Adipose tissue (tissue), 3 donors: Measurements from ENCODE around the gene OR6S1. TPM values are rescaled to one million over a fixed set of nuclear protein-coding genes. Genes with fewer than 3 reads are reported as not detected.
A peak's percentile ranks its signal among the peaks of the same experiment; 100 is the strongest.

Source experiments
- H3K27ac ChIP-seq: one replicate; pipeline ENCODE4 v1.5.1; 2013; ENCODE audit warnings: low read depth, low read length
- WGBS, 3 donors: extraction: QIAGEN DNeasy Blood & Tissue Kit; methylation state at CpG; one replicate each; pipeline ENCODE4 v1.1.7; 2013; 5-methylcytosine and 5-hydroxymethylcytosine counted together
- polyA plus RNA-seq, 3 donors: library from polyadenylated mRNA; stranded (reverse); fragments of 200-250 nt; gene quantifications; one replicate each; pipeline ENCODE4 v1.2.3, GENCODE V29; 2013
- donor health status: healthy with polysubstance abuse.
- donor health status: Bipolar disorder and iron deficiency.
- donor health status: healthy.

Gene OR6S1
- polyA plus RNA-seq: not detected

GRCh38 chr14:20641591-20641990, at the start of gene OR6S1:
Gene OR6S1 (minus strand): TSS chr14:20641691. CDS start chr14:20641691, 0 bp downstream.
- H3K27ac ChIP-seq: no peak within 1 kb of the TSS
- 77 to 94% (median 80%) methylated on average over 2 of the region's 2 CpGs for WGBS, 3 donors

GRCh38 chr14:20690848-20691640, 49.6 kb upstream of the OR6S1 start:
- WGBS, 3 donors: 15 to 31% (median 24%) methylated on average over 9 of the region's 9 CpGs
- H3K27ac ChIP-seq: no peak overlapping the region

- WGBS, 3 donors: 50 to 84% (median 77%) methylated on average over 7 of the region's 7 CpGs
- no peak within 1 kb of the TSS for H3K27ac ChIP-seq
These were observed 46.8 kb upstream of the OR6S1 start, which contains the start of gene ANG for GRCh38 chr14:20688167-20688839. Gene ANG (plus strand): TSS chr14:20688764. CDS start chr14:20693565, 4,801 bp downstream.

- no peak overlapping the region for H3K27ac ChIP-seq
- WGBS, 3 donors: 48 to 95% (median 82%) methylated on average over 5 of the region's 5 CpGs
These were observed 46.1 kb upstream of the OR6S1 start for GRCh38 chr14:20687362-20688166.

GRCh38 chr14:20686386-20687143, 45.1 kb upstream of the OR6S1 start:
- H3K27ac ChIP-seq: no peak overlapping the region
- WGBS, 3 donors: 26 to 73% (median 61%) methylated on average over 7 of the region's 7 CpGs

- WGBS, 3 donors: 14 to 15% (median 15%) methylated on average over 22 of the region's 22 CpGs
- no peak overlapping the region for H3K27ac ChIP-seq
These were observed 43.4 kb upstream of the OR6S1 start for GRCh38 chr14:20684662-20685456.

GRCh38 chr14:20683891-20684661, 42.6 kb upstream of the OR6S1 start, which contains the start of gene RNASE4:
Gene RNASE4 (plus strand): TSS chr14:20684560. CDS start chr14:20699372, 14,812 bp downstream.
- H3K27ac ChIP-seq: peak within 1 kb of the TSS; percentile 62
- 0% methylated on average over 42 of the region's 42 CpGs for WGBS, 3 donors

- peak overlapping the region; percentile 91 for H3K27ac ChIP-seq
- WGBS, 3 donors: 0% methylated on average over 38 of the region's 38 CpGs
These were observed 41.8 kb upstream of the OR6S1 start for GRCh38 chr14:20683125-20683890.

- peak overlapping the region; percentile 91 for H3K27ac ChIP-seq
- WGBS, 3 donors: 0 to 1% (median 0%) methylated on average over 40 of the region's 40 CpGs
These were observed 41.1 kb upstream of the OR6S1 start for GRCh38 chr14:20682435-20683124.

- H3K27ac ChIP-seq: peak overlapping the region; percentile 91
- WGBS, 3 donors: 1 to 2% (median 1%) methylated on average over 11 of the region's 11 CpGs
These were observed 40.6 kb upstream of the OR6S1 start for GRCh38 chr14:20682127-20682434.

GRCh38 chr14:20681348-20682126, 40.0 kb upstream of the OR6S1 start:
- H3K27ac ChIP-seq: peak overlapping the region; percentile 91
- WGBS, 3 donors: 0 to 1% (median 1%) methylated on average over 25 of the region's 25 CpGs

GRCh38 chr14:20680843-20681347, 39.4 kb upstream of the OR6S1 start:
- whole genome bisulfite sequencing, 3 donors: 6 to 21% (median 10%) methylated on average over 7 of the region's 7 CpGs
- no peak overlapping the region for H3K27ac ChIP-seq

GRCh38 chr14:20680363-20680762, 38.9 kb upstream of the OR6S1 start:
- no peak overlapping the region for H3K27ac ChIP-seq
- WGBS, 3 donors: 53 to 66% (median 59%) methylated on average over 8 of the region's 8 CpGs

- H3K27ac ChIP-seq: no peak overlapping the region
- WGBS, 3 donors: 84 to 97% (median 95%) methylated on average over 1 of the region's 1 CpG
These were observed 38.4 kb upstream of the OR6S1 start for GRCh38 chr14:20679907-20680306.

GRCh38 chr14:20676072-20676471, 34.6 kb upstream of the OR6S1 start:
- WGBS, 3 donors: 81 to 95% (median 84%) methylated on average over 2 of the region's 2 CpGs
- H3K27ac ChIP-seq: no peak overlapping the region
